GM20000 (cell line): ENCODE data around the gene CDH13.

Experiments
- DNase-seq: peaks from one replicate; pipeline ENCODE4 v3.0.0; 2012; ENCODE audit warnings: low spot score
- TF ChIP-seq, protein P1 (sequence below): IDR thresholded peaks from 2 replicates; pipeline ENCODE4 v1.5.1; 2012; ENCODE audit warnings: mild to moderate bottlenecking, control low read depth; ENCODE audit errors: extremely low read depth, missing control alignments

The CDH13 gene

DNA sequence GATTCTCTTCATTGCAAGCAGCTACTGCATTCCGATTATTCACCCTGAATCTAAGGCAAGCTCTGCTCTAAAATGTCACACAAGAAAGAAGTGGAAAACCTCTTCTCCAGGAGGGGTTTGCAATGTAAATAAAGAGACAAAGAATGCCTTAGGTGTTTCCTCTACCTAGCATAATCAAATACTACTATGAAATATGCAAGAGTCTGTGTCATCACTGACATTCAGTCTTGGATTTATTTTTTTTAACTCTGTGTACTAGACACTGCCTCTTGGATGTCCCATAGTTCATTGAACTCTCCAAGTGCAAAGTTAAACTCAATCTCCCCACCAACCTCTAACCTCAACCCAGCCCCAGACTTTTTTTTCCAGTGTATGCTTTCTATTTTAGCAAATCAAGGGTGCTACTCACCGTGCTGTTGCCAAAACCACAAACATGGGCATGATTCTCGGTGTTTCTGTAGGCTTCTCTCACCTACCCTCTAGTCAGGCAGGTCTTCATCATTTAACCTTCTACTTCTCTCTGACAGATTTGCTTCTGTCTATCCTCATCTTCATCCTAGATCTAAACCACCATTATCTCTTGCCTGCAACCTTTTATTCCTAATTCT lies 329.1 kb downstream of the CDH13 start:
- TF ChIP-seq, protein P1, sequence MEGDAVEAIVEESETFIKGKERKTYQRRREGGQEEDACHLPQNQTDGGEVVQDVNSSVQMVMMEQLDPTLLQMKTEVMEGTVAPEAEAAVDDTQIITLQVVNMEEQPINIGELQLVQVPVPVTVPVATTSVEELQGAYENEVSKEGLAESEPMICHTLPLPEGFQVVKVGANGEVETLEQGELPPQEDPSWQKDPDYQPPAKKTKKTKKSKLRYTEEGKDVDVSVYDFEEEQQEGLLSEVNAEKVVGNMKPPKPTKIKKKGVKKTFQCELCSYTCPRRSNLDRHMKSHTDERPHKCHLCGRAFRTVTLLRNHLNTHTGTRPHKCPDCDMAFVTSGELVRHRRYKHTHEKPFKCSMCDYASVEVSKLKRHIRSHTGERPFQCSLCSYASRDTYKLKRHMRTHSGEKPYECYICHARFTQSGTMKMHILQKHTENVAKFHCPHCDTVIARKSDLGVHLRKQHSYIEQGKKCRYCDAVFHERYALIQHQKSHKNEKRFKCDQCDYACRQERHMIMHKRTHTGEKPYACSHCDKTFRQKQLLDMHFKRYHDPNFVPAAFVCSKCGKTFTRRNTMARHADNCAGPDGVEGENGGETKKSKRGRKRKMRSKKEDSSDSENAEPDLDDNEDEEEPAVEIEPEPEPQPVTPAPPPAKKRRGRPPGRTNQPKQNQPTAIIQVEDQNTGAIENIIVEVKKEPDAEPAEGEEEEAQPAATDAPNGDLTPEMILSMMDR = no peak
- DNase-seq = no peak

- TF ChIP-seq, protein P1 = no peak
- DNase-seq = no peak
Measured at GRCh38 chr16:82957212-82957611, 330.4 kb downstream of the CDH13 start.

- no peak for DNase-seq
- TF ChIP-seq, protein P1 = no peak
Measured at GRCh38 chr16:82960918-82961317, 334.1 kb downstream of the CDH13 start.

DNA sequence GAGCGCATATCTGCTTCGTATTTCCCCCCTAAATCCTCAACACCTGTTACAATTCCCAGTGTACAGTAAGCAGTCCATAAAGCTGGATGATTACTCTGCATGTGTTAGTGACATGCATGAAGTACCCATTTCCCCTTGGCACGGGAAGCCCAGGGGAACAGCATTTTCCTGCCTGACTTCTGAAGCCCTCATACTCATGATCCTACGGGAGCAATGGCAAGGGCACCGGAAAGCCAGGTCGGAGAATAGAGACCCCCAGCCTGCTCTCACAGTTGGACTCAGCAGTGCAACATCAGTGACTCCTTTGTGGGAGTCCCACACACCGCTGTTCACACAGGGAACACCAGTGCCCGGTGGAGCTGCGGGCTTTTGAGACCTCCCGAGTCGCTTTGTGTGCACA lies 336.9 kb downstream of the CDH13 start:
- TF ChIP-seq, protein P1 = no peak
- no peak for DNase-seq

DNA sequence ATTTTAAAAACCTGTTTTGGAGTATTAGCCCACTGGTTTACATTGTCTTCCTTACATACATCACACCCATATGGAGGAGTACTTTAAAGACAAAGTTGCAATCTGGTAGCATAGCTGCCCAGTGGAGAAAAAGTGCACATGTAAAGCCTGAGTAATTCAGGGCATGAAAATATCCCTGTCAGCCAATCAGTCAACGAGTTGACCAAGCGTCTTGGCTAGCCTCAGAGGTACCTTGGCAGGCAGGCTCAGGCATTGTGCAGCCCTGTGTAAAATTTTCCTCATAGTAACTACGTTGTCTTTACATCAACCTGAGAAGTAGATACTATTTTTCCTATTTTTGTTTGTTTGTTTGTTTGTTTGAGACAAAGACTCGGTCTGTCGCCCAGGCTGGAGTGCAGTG lies 339.0 kb downstream of the CDH13 start:
- TF ChIP-seq, protein P1 = no peak
- DNase-seq = no peak

GRCh38 chr16:82967424-82967823 lies 340.7 kb downstream of the CDH13 start:
- TF ChIP-seq, protein P1 = no peak
- DNase-seq = no peak

DNA sequence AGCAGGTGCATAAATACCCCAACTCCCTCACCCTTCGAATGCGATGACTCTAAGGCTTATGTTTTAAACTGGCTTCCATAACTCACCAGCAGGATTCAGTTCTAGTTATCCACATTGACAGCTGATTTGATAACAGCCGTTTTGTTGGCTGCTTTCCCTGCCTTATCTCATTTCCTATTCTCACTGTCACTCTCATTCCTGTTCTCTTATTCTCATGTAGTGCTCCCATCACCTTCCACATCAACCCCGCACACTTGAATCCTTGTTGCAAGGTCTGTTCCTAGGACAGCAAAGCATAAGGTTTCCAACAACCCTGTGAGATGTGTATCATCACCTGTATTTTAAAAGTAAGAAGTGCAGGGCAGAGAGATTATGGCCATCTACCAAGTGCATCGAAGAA lies 344.4 kb downstream of the CDH13 start:
- TF ChIP-seq, protein P1 = no peak

More for the DNA sequence above, 344.4 kb downstream of the CDH13 start:
- no peak for DNase-seq
